Endometrial microvascular endothelial cells (primary cell): ENCODE results near the gene PKN2. TPM values are rescaled to one million over a fixed set of nuclear protein-coding genes. Genes with fewer than 3 reads are reported as not detected.
"Not testable (repeated sequence)": the region's sequence is repeated elsewhere in the genome, so short reads cannot be mapped to it uniquely, and the experiment has no call there.

Source experiments
- in situ Hi-C: cut with HindIII; loops from 2 replicates; pipeline ENCODE4 v1.10.0; 2017; ENCODE audit warnings: low sequenced_read_pairs, low pct_unique_long_range_greater_than_20kb; ENCODE audit errors: inconsistent ontology term
- total RNA-seq: library from RNA; depleted of rRNA; stranded (reverse); fragments of >200 nt; gene quantifications from one replicate; pipeline ENCODE4 v1.2.3, GENCODE V29; 2015; ENCODE audit errors: inconsistent ontology term

Gene PKN2
- total RNA-seq, 1 donor from 2014 or later: 42.8 TPM

DNA sequence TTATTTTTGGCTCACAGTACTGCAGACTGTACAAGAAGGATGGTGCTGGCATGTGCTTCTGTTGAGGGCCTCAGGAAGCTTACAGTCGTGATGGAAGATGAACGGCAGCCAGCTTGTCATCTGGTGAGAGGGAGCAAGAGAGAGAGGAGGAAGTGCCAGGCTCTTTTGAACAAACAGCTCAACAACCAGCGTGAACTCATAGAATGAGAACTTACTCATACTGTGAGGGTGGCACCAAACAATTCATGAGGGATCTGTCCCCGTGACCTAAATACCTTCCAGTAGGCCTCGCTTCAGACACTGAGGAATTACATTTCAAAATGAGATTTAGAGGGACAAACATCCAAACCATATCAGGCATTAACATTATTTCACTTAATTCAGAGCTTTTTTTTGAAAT lies 84.7 kb downstream of the PKN2 start:
- in situ Hi-C loops: no loop called here

DNA sequence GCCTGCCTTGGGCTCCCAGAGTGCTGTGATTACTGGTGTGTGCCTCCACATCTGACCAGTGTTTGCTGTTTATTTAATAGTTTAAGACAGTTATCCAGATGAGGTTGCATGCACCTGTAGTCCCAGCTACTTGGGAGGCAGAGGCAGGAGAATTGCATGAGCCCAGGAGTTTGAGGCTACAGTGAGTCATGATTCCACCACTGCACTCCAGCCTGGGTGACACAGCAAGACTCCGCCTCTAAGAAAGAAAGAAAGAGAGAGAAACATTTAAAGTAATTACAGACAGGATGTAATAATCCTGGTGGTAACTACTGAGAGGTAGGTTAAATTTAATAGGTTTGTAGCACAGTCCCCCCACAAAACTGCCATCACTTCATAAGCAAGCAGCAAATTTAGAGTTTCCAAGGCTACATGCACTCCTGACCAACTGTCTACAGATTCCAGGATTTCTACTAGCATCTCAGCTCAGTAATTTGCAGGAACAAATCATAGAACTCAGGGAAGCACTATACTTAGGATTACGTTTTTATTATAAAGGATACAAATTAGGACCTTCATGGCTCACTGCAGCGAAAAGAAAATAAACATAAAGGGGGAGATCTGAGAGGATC lies 89.6 kb downstream of the PKN2 start:
- in situ Hi-C loops: no loop called here

DNA sequence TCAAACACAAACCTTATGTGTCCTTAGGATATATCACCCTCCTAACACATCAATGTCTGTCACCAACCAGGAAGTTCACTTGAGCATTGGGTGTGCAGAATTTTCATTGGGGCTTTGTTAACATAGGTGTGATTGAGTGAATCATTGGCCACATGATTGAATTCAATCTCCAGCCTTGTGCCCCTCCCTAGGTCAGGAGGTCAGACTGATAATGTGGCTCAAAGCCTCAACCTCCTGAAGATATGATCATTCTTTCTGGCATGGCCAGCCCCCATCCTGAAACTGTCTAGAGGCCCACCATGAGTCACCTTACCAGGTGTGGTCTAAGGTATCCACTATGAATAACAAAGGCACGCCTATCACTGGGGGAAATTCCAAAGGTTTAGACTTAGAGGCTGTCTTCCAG lies 90.1 kb downstream of the PKN2 start:
- in situ Hi-C loops: no loop called here

DNA sequence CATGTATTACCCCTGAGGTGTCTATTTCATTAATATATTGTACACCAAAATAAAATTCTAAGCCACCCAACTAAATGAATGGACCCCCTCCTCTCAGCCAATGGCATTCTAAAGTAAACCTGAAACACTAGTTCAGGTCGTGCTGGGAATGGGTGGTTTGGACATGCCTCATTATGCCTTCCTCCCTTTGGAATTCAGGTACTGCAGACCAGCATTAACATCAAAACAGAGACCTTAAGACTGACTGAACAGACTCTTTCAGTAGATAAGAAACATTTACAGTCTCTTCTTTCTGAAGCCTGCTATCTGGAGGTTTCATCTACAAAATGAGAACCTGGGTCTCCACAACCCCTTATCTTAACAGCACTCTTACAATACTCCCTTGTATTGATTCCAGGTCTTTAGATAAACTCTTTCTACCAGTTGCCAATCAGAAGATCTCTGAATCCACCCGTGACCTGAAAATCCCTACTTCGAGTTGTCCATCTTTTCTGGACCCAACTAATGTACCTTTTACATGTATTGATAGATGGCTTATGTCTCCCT lies 93.6 kb downstream of the PKN2 start:
- in situ Hi-C loops: no loop called here

DNA sequence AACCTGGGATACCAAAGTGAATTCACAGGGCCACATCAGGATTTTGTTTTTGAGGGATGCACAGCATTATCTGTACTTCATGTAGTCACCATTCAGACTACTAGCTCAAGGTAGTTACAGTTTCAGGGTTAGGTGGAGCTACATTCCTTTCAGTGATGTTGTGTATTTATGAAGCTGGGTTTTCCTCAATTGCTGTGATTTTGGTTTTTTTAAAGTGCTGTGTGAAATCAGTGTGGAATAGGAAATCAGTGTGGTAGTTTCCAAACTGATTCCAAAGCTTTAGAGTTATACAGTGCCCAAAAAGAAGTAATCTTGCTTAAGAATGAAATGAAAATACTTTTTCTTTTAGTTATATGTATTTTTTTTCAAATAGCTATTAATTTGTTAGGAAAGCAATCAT lies 95.8 kb downstream of the PKN2 start:
- in situ Hi-C loops: no loop called here

DNA sequence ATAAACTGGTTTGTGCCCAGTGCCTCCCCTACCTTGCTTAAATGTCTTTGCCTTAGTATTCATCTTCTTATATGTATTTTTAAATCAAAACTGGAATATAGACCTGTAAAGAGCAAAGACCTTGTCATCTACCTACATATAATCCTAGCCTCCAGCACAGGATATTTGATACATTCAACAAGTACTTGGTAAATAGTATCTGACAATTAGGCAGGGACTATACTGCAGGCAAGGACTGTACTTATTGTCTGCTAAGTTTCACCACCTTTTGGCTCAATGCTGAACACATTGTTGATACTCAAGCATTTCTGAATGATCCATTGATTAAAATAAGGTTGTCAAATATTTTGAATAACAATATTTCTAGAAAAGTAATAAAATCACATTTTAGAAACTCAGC lies 96.4 kb downstream of the PKN2 start:
- in situ Hi-C loops: no loop called here

DNA sequence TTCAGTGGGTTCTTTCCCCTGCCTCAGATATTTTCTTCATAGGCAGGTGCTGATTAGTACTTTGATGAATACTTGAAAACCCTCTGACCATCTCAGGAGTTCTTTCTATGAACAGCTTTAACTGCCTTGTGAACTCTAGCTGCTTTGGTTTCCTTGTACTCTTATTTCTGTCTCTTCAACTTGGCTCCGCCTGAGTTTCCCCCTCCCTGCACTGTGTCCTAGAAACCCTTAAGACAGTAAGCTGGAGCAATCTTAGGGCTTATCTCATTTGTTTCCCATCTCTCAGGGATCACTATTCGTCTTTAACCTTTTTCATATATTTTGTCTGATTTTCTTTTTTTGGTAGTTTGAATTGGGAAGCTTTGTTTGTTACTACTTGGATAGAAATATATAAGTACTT lies 99.1 kb downstream of the PKN2 start:
- in situ Hi-C loops: no loop called here

DNA sequence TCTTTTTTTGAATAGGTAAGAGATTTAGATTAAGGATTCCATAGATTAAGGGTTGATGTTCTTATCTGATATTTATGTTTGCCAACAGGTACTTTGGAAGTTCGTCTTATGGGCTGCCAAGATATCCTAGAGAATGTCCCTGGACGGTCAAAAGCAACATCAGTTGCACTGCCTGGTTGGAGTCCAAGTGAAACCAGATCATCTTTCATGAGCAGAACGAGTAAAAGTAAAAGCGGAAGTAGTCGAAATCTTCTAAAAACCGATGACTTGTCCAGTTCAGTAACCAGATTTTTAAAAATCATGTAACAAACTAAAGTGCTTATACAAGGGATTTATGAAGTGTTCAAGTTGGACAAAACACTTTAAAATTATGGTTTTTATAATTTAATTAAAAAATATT lies 100.5 kb downstream of the PKN2 start:
- in situ Hi-C loops: no loop called here

DNA sequence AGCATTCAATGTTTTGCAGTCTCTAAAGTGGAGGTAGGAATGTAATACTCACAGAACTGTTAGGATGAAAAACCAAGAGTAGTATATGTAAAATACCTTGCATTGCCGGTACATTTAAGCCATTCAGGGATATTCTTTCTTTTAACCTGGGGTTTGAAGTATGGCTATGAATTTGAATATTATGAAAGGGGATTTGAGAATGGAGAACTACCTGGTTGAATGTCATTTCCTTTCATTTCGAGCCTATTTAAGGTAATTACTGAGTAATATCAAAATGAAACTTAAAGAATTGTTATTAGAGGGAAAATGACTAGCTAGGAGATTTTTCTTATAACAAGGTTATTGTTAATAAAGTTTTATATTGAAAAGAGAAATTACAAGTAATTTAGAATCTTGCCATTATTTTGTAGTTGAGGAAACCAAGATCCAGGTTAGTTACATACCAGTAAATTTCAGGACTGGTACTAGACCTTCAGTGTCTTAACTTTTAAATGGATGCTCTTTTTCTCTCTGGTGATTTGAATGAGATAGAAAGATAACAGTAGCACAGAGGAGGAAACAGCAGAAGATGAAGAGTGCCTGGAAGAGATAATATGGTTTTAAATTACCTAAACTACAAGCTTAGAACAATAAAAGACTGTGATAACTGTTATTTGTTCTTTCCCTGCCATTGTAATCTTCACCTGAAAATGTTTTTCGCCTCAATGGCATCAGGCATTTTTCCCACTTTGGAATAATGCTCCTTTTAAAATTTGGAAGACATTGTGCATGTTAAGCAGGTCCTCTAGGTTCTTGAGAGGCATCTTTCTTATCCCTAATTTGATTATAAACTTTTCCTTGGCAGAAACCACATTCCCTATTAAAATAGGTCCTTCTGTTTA lies 103.2 kb downstream of the PKN2 start:
- in situ Hi-C loops: no loop called here

DNA sequence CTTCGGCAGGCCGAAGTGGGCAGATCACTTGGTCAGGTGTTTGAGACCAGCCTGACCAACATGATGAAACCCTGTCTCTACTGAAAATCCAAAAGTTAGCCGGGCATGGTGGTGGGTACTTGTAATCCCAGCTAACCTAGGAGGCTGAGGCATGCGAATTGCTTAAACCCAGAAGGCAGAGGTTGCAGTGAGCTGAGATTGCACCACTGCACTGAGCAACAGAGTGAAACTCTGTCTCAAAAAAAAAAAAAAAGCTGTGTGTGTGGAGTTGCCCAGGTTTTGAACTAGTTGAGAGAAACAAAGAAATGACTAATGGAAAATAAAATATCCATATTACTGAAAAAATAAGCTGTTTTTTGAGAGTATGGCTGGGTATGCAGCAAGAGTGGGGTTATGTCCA lies 107.1 kb downstream of the PKN2 start:
- in situ Hi-C loops: no loop called here

DNA sequence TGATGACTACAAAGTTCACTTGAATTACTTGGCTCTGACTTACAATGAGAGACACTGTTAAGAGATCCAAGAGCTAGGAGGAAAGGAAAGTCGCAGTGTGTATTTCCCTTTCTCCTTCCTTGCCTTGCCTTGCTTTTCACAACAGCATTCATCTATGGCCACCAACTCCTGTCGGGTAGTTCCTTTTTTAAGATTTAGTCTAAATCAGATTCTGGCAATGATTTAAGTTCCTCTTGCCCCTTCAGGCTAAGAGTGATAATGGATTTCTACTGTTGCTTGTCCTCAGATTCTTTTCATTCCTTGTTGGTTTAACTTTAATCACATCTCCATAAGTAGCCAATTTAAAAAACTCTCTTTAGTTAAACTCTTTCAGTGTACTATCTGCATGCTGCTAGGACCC lies 115.4 kb downstream of the PKN2 start:
- in situ Hi-C loops: no loop called here

DNA sequence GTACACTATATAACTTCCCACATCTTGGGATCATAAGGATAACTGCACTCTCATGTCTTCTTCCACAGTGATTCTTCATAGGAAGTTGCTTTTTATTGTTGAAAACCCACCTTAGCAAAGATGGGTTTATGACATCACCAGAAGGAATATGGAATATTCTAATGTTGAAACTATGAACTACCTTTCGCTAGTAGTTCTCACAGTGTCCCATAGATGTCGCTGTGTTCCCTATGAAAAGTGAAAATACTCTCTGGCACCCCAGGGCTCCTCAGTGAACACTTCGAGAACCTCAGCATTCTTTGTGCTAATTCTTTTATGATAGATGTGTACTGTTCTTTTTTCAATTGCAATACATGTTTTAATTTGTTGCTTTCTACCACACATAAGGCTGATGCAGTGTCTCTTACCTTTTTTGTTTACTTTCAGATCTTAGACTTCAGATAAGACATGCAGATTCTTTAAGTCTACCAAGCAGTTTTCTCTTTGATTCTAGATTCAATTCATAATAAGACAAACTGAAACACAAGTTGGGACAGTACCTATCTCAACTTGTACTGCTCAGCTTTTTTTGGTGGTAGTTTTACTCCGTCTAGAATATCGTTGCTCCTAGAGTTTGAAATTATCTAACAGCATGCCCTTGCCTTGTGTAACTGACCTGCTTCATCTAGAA lies 116.4 kb downstream of the PKN2 start:
- in situ Hi-C loops: no loop called here

DNA sequence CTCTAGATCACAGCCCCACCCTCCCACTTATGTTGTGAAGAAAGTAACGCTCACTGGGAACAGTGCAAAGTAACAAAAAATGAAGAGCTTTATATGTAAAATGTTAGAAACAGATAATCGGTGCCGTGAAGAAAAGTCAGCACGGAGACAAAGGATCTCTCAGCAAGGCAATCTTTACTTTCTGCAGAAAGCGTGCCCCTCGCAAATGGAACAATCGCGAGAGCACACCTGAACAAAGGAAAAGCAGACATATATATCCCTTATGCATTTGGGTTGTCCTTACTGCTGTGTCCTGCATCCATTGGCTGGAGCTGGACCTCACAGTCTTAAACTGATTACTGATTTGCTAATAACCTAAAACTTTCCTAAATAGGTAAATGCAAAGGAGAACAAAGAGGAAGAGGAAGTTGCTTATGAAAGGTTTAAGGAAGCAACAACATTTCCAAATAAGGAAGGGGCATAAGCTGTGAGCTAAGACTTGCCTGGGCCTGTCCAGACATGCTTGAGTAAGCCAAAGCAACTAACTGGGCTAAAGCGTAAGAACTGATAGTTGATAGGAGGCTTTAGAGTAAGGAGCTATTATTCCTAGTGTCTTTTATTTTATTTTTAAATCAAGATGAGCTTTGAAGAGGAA lies 117.6 kb downstream of the PKN2 start:
- in situ Hi-C loops: no loop called here

DNA sequence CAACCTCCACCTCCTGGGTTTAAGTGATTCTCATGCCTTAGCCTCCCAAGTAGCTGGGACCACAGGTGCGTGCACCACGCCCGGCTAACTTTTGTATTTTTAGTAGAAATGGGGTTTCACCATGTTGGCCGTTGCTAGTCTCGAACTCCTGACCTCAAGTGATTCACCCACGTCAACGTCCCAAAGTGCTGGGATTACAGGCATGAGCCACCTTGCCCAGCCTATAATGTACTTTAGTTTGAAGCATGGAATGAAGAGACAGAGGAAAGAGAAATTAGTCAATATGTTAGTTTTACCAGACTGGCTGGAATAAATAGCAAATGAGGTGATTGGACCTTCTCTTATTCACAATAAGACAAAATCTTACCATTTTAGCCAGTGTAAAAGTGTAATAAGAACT lies 118.3 kb downstream of the PKN2 start:
- in situ Hi-C loops: no loop called here

DNA sequence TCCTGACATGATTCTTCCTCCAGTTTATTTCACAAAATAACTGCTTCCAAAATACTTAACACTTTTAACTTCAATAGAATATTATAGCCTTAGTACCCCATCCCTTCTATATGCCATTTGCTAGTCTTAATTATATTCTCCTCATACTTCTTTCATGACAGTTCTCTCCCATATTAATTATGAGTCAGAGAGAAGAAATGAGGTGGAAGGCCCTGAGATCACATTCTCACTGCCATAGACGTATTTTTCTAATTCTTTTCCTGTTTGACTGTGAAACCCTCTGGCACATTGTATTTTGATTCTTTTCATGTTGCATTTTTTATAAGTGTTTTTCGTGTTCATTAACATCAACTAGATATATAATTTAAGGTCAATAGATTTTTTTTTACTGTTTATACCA lies 118.9 kb downstream of the PKN2 start:
- in situ Hi-C loops: no loop called here

DNA sequence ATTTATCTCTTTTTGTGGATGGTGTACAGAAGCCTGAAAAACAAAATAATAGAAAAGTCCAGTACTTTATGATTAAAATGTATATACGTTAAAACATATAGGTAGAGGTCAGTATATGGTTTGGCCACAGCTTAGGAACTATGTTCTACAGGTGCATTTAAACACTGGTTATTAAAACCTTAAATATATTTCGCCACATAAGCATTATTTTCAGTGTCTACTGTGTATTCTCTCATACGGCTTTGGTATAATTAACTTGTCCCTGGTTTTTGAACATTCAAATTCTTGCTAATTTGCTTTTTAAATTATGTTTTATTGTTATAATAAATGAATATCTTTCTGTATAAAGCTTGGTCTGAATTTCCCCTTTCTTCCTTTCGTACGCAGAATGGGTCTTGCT lies 119.4 kb downstream of the PKN2 start:
- in situ Hi-C loops: no loop called here

DNA sequence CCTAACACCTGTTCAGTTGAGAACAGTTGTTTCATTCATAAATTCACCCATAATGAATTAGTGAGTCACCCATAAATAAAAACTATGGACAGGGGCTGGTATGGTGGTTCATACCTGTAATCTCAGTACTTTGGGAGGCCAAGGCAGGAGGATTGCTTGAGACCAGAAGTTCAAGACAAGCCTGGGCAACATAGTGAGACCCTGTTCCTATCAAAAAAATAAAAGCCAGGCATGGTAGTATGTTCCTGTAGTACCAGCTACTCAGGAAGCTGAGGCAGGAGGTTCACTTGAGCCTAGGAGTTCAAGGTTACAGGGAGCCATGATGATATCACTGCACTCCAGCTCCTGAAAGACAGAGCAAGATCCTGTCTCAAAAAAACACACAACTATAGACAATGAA lies 128.3 kb downstream of the PKN2 start:
- in situ Hi-C loops: no loop called here

DNA sequence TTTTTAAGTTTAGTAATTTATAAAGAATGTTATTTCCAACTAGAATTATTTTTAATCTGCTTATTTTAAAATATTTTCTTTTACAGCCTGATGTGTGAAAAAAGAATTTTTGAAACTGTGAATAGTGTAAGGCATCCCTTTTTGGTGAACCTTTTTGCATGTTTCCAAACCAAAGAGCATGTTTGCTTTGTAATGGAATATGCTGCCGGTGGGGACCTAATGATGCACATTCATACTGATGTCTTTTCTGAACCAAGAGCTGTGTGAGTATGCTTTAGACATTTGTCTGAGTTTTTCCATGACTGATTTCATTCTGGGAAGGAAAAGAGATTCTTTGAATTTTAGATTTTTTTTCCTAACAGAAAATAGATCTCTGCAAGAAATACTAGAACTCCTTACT lies 129.4 kb downstream of the PKN2 start:
- in situ Hi-C loops: no loop called here

DNA sequence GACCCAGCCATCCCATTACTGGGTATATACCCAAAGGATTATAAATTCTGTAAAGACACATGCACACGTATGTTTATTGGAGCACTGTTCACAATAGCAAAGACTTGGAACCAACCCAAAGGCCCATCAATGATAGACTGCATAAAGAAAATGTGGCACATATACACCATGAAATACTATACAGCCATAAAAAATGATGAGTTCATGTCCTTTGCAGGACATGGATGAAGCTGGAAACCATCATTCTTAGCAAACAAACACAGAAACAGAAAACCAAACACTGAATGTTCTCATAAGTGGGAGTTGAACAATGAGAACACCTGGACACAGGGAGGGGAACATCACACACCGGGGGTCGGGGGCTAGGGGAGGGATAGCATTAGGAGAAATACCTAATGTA lies 135.6 kb downstream of the PKN2 start:
- in situ Hi-C loops: not testable (repeated sequence)
